HG03520 (cell line): ENCODE measurements around the gene TMEM270.
"Not testable (repeated sequence)": the region's sequence is repeated elsewhere in the genome, so short reads cannot be mapped to it uniquely, and the experiment has no call there.

Source experiments
- ATAC-seq: cut with Tn5 transposase; IDR thresholded peaks from one replicate; pipeline ENCODE4 v1.9.1; 2021; ENCODE audit warnings: mild to moderate bottlenecking, moderate library complexity; ENCODE audit not compliant: unreplicated experiment

The TMEM270 gene

GRCh38 chr7:73831834-73832651, 28.9 kb upstream of the TMEM270 start:
- no peak for ATAC-seq

DNA sequence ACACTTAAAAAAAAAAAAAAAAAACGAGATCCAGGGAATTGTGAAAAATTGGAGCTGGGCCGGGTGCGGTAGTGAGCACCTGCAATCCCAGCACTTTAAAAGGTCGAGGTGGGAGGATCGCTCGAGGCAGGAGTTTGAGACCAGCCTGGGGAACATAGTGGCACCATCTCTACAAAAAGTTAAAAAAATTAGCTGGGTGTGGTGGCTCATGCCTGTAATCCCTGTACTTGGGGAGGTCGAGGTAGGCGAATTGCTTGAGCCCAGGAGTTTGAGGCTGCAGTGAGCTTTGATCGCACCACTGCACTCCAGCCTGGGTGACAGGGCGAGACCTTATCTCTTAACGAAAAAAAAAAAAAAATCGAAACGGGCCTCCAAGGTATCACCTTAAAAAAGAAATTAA, 28.2 kb upstream of the TMEM270 start:
- no peak for ATAC-seq

DNA sequence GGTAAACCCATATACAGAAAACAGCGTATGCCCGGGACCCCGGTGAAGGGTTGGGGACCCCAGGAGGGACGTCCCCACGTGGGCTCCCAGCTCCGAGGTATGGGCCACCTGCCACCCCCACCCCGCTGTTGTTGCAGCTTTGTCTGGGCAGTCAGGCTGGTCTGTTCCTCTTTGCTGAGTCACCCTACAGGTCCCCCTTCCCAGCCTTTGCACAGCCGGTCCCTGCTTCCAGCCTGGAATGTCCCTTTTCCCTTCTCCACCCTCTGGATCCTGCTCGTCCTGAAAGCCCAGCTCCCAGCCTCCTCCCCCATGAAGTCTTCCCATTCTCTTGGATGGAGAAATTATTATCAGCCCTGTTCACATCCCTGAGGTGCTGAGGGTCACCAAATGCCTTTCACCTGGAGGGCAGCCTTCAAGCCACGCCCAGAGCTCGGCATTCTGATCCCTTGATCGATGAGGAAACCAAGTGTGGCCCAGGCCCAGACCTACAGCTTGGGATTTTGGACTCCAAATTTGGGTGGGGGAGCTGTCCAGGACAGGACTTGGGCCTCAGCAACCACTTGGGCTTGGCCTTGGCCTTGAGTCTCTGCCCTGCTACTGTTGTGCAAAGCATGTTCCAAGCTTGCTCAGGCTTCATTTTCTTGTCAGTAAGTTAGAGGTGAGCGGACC, 27.6 kb upstream of the TMEM270 start:
- no peak for ATAC-seq

DNA sequence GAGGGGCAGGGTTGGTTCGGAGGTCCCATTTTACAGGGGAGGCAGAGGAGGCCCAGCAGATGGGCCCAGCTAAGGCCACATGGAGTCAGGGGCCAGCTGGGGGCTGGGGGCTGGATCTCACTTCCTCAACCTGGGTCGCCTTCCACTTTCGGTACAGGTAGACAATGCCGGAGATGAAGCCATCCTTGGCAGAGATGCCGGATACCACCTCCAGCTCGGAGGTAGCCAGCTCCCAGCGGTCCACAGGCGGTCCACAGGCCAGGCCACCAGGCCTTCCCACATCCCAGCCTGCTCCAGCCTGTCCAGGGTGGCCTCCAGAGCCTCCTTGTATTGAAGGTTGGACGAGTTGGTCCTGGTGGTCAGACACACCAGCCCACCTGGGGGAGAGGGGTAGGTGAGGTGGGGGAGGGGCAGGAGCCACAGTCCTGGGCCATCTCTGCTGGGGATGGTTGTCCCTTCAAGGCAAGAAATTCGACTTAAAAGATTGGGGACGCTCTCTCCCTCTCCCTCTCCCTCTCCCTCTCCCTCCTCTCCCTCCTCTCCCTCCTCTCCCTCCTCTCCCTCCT, 26.2 kb upstream of the TMEM270 start:
- no peak for ATAC-seq

DNA sequence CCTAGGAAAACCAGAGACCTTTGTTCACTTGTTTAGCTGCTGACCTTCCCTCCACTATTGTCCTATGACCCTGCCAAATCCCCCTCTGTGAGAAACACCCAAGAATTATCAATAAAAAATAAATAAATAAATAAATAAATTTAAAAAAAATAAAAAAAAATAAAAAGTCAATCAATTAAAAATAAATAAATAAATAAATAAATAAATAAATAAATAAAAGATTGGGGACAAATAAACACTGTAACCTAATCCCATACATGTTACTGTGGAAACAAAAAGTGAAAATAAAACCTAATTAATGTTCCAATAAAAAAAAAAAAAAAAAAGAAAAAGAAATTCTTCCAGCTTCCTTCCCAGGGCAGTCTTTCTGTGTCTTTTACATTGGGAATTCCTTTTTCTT, 23.8 kb upstream of the TMEM270 start:
- ATAC-seq = not testable (repeated sequence)

DNA sequence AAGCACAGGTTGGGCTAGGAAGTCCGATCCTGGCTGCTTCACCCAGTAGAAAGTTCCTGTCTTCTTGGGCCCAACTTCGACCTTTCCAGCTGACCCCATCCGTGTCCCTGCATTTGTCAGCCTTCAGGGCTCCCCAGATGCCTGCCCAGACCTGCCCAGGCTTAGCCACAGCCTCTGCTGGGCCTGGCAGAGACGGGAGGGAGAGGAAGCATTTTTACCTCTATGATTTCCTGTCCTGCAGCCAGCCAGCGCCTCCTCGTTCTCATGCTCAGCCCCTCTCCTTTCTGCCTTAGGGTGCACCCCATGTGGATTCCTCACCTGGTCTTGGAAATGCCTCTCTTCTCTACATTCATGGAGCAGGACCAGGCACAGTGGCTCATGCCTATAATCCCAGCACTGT, 22.3 kb upstream of the TMEM270 start:
- no peak for ATAC-seq

GRCh38 chr7:73839290-73839689, 21.7 kb upstream of the TMEM270 start:
- no peak for ATAC-seq

DNA sequence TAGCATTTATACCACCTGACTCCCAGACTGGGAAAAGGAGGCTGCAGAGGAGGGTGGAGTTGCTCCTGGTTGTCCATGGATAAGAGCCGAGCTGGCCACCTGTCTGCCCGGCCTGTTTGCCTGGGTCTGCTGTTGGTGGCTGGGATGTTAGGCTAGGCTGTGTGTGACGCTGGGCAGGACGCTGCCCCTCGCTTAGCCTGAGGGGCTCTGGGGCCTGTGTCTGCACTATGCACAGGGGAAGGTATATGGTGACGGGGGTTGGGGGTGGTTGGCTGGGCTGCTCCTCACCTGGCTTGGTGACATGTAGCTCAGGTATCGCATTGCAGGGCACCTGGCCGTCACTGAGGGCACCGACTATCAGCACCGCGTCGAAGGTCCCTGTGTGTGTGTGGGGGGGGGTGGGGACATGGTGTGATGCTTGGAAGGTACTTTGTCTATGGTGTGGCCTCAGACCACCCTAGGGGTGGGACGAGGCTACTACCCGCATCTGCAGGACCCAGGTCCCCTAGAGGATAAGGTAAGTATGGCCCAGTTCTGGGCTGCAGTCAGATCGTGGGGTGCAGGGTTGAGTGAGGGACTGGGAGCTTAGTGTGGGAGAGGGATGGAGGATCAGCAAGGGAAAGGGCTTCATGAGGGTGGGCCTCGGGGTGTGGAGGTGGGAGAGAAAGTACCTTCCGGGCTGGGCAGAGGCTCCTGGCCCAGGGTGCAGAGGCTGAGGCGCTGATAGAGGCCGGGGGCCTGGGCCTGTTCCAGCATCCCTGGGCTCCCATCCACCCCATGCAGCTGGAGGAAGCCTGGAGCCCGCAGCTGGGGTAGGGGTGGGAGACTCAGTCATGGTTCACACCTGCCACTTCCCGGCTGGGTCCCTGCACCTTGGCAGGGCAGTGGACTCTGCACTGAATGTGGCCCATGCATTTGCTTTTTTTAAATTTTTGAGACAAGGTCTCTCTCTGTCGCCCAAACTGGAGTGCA, 20.9 kb upstream of the TMEM270 start:
- ATAC-seq = no peak

- no peak for ATAC-seq
These were observed 20.1 kb upstream of the TMEM270 start for GRCh38 chr7:73840715-73841379.

DNA sequence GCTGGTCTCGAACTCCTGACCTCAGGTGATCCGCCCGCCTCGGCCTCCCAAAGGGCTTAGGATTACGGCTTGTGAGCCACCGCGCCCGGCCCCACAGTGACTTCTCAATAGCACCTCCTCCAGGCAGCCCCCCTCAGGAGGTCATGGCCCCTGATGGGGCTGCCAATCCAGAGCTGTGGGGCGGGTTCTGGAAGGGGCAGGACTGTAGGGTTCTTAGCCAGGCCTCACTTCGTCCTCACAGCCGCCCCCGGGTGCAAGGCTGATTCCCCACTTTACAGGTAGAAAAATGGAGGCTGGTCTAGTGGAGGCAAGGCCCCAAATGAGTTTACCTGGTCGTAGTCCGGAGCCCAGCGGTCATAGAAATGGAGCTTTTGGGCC, 19.3 kb upstream of the TMEM270 start:
- ATAC-seq = no peak

DNA sequence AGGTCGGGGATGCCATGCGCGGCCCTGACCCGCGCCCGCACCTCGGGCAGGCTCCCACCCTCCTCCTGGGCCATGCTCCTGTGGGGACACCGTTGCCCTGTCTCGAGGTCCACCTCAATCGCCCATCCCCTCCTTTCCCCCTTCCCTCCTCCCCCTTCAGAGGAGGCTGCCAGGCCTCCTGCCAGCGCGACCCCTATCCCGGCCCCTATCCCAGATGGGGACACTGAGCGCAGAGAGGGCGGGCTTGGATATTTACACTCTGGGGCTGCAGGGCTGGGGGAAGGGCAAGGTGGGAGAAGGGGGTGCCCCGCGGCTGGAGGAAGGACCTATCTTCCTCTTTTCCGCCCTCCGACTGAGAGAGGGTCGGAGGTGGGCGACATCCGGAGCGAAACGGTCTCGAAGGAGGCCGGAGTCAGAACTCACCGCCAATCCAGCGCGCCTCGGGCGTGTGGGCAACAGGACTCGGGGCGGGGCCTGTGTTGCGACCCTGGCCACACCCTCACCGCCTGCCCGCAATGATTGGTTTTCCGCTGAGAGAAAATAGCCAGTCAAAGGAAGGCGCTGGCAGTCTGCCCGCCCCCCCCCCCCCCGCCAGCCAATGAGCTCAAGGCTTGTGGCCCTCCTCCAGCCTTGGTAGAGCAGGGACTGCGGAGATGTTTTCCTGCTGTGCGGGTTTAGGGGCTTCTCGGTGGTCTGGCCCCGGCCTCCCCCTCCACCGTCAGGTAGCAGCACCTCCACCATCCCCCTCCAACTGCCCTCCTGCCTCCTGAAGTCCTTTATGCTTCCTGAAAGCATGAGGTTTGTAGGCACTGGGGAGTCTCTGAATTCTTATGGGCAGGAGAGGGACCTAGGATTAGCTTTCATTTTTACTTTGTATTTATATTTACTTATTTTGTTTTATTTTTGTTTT, 18.6 kb upstream of the TMEM270 start, which contains the start of gene METTL27:
METTL27 (minus strand) TSS at position 450 of the 910 bp plus-strand sequence; CDS start at position 74, 376 bp downstream.
- ATAC-seq = peak; percentile 92

DNA sequence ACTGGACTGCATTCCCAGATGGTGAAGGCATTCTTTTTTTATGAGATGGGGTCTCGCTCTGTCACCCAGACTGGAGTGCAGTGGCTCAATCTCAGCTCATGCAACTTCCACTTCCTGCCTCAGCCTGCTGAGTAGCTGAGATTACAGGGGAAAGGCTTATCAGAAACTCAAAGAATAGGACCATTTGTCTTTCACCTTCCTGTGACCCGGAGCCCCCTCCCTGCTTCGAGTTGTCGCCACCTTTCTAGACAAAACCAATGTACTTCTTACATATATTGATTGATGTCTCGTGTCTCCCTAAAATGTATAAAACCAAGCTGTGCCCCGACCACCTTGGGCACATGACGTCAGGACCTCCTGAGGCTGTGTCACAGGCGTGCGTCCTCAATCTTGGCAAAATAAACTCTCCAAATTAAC, 16.8 kb upstream of the TMEM270 start:
- no peak for ATAC-seq

GRCh38 chr7:73844848-73845460, 16.0 kb upstream of the TMEM270 start:
- no peak for ATAC-seq

- ATAC-seq = not testable (repeated sequence)
These were observed 15.2 kb upstream of the TMEM270 start for GRCh38 chr7:73845701-73846195.

GRCh38 chr7:73847941-73848723, 12.8 kb upstream of the TMEM270 start:
- no peak for ATAC-seq

DNA sequence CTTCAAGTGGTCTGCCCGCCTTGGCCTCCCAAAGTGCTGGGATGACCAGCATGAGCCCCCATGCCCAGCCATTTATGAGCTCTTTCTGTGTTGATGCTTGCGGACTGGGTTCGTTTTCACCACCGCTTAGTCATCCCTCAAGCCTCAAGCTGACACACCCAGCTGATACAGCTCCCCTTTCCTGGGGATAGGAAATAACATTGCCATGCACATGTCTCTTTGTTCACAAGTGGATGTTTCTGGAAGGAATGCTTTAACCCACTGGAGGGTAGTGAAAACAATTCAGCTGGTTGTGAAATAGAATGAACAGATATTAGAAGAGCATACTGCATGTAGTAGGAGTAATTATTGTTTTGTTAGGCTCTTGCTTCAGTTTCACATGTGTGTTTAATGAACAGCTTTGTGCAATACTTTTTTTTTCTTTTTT, 10.2 kb upstream of the TMEM270 start:
- ATAC-seq = no peak

DNA sequence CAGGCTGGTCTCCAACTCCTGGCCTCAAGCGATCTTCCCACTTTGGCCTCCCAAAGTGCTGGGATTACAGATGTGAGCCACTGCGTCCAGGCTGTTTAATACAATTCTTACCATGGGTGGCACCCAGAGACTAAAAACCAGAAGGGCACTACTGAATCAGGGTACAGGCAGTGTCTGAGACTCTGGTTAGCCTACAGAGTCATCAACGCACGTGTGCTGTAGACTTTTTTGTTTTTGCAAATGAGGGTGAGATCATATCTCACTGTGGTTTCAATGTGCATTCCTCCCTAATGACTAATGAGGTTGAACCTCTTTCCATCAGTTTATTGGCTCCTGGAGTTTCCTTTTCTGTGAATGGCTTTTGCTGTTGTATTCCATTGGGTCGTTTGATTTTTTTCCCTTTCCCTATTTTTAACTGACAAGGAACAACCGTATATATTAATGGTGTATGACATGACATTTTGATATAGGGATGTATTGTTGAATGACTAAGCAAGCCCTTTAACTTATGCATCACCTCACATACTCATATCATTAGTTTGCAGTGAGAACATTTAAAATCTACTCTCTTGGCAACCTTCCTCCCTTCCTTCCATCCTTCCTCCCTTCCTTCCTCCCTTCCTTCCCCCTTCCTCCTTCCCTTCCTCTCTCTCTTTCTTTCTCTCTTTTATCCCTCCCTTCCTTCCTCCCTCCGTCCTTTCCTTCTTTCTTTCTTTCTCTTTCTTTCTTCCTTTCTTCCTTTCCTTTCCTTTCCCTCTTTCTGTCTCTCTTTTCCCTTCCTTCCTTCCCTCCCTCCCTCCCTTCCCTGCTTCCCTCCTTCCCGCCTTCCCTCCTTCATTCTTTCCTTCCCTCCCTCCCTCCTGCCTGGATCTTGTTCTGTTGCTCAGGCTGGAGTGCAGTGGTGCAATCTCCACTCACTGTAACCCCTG, 9.3 kb upstream of the TMEM270 start:
- no peak for ATAC-seq
